Right atrium auricular region (tissue), 2 donors: ENCODE measurements around the gene FOLR1. TPM values are rescaled to one million over a fixed set of nuclear protein-coding genes. Genes with fewer than 3 reads are reported as not detected.
"Not testable (repeated sequence)": the region's sequence is repeated elsewhere in the genome, so short reads cannot be mapped to it uniquely, and the experiment has no call there.

ENCODE experiments used
- DNase-seq: peaks from one replicate; pipeline ENCODE4 v3.0.0-alpha.2; 2019; ENCODE audit warnings: low spot score
- H3K27ac ChIP-seq, 2 donors: fragments of 200-600 bp; sonication (generic); 1 replicate in 1 of 2; 2 replicates in 1 of 2; pipeline ENCODE4 v1.5.1; 2016 to 2019
- H3K27me3 ChIP-seq, 2 donors: fragments of 200-600 bp; sonication (generic); one replicate each; pipeline versions ENCODE4 v1.5.1 to v1.6.0; 2017 to 2019
- H3K36me3 ChIP-seq: fragments of 200-600 bp; sonication (generic); one replicate; pipeline ENCODE4 v1.5.1; 2016
- H3K4me1 ChIP-seq, 2 donors: fragments of 200-600 bp; sonication (generic); one replicate each; pipeline versions ENCODE4 v1.5.1 to v1.6.0; 2017 to 2019
- H3K4me3 ChIP-seq, 2 donors: fragments of 200-600 bp; sonication (generic); 1 replicate in 1 of 2; 2 replicates in 1 of 2; pipeline ENCODE4 v1.5.1; 2017 to 2019; ENCODE audit warnings: mild to moderate bottlenecking in 1 of 2, moderate library complexity in 1 of 2
- H3K9me3 ChIP-seq, 2 donors: fragments of 200-600 bp; sonication (generic); one replicate each; pipeline ENCODE4 v1.5.1; 2019
- total RNA-seq, 2 donors: library from RNA; depleted of rRNA; stranded (reverse); fragments of >200 nt; gene quantifications; one replicate each; pipeline ENCODE4 v1.1.0, GENCODE V29; 2016
- TF ChIP-seq, protein P1 (sequence below), 2 donors: fragments of 200-600 bp; sonication (generic); IDR thresholded peaks; one replicate each; pipeline ENCODE4 v1.5.1; 2019; ENCODE audit warnings: antibody characterized with exemption in 2 of 2

FOLR1 gene
- total RNA-seq, 2 donors from 2014 or later, result not detected

DNA sequence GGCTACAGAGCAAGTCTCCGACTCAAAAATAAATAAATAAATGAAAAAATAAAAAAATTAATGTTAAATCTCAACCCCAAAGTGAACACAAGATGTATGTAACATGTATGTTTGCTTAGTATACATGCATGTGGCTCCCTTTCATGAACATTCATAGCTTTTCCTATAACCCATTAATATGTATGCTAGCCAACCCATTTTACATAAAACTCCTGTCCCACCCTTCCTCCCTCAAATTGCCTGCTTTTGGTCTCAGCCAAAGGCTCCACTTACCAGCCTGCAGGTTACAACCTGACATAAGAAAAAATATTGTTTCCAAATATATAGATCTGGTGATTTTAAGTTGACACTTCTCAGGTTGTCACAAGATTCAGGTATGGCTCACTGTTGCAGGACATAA, 3.7 kb upstream of the FOLR1 start:
- no peaks in the 10 kb centered on the region for H3K9me3 ChIP-seq
- H3K27me3 ChIP-seq, result no peaks in the 10 kb centered on the region
- H3K4me1 ChIP-seq, result no peaks in the 10 kb centered on the region
- no peak overlapping the region for H3K27ac ChIP-seq
- TF ChIP-seq, protein P1, sequence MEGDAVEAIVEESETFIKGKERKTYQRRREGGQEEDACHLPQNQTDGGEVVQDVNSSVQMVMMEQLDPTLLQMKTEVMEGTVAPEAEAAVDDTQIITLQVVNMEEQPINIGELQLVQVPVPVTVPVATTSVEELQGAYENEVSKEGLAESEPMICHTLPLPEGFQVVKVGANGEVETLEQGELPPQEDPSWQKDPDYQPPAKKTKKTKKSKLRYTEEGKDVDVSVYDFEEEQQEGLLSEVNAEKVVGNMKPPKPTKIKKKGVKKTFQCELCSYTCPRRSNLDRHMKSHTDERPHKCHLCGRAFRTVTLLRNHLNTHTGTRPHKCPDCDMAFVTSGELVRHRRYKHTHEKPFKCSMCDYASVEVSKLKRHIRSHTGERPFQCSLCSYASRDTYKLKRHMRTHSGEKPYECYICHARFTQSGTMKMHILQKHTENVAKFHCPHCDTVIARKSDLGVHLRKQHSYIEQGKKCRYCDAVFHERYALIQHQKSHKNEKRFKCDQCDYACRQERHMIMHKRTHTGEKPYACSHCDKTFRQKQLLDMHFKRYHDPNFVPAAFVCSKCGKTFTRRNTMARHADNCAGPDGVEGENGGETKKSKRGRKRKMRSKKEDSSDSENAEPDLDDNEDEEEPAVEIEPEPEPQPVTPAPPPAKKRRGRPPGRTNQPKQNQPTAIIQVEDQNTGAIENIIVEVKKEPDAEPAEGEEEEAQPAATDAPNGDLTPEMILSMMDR (IDR thresholded peaks at IDR 0.05), result no peak
- H3K4me3 ChIP-seq, result no peak overlapping the region
- no peaks in the 10 kb centered on the region for H3K36me3 ChIP-seq
- DNase-seq, result no peak

DNA sequence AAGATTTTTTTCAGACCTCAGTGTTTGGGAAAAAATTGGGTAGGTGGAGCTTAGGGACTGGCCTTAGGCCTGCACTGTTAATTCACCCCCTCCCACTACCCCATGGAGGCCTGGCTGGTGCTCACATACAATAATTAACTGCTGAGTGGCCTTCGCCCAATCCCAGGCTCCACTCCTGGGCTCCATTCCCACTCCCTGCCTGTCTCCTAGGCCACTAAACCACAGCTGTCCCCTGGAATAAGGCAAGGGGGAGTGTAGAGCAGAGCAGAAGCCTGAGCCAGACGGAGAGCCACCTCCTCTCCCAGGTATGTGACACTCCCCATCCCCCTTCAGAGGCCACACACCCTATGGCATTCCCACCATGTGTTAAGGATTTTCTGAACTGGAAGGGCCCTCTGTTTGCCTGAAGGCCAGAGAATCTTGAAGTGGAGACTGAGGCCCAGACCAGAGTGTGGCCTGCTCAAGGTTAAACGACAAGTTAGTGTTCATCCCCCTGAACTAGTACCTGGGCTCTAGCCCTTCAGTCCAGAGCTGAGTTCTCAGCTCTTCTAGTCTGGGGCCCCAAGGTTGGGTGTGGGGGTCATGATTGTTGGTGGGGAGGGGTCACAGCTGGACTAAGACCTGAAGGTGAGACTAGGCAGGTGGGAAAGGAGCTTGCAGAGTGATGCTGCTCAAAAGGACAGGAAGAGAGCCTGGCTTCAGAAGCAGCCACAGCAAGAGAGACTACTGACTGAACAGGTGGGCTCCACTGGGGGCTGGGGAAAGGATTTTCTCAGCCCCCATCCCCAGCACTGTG, 2.3 kb upstream of the FOLR1 start:
- H3K9me3 ChIP-seq, result no peaks in the 10 kb centered on the region
- TF ChIP-seq, protein P1 (IDR thresholded peaks at IDR 0.05), result no peak
- H3K27ac ChIP-seq, result no peak overlapping the region
- DNase-seq, result no peak
- no peaks in the 10 kb centered on the region for H3K4me1 ChIP-seq
- no peaks in the 10 kb centered on the region for H3K36me3 ChIP-seq
- no peaks in the 10 kb centered on the region for H3K27me3 ChIP-seq
- no peak overlapping the region for H3K4me3 ChIP-seq

DNA sequence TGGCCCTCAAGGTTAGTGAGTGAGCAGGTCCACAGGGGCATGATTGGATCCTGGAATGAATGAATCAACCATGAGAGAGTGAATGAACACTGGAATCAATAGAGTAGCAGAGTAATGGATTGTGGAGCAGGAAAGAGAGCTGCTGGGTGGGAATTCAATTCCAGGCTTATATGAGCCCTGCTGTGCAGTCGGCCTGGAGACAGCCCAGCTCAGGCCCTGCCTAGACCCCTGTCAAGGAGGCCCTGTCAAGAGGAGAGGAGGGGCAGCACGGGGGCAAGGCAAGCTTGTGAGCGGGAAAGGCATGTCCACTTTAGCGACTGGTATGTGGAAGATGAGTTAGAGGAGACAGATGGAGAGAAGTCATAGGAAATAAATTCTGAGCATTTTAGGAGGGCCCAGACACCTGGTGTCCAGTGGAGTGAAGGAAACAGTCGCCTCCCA, 1.3 kb upstream of the FOLR1 start:
- H3K4me1 ChIP-seq, result no peaks in the 10 kb centered on the region
- TF ChIP-seq, protein P1 (IDR thresholded peaks at IDR 0.05), result no peak
- H3K9me3 ChIP-seq, result no peaks in the 10 kb centered on the region
- DNase-seq, result no peak
- no peak overlapping the region for H3K4me3 ChIP-seq
- H3K36me3 ChIP-seq, result no peaks in the 10 kb centered on the region
- H3K27ac ChIP-seq, result no peak overlapping the region
- H3K27me3 ChIP-seq, result no peaks in the 10 kb centered on the region

DNA sequence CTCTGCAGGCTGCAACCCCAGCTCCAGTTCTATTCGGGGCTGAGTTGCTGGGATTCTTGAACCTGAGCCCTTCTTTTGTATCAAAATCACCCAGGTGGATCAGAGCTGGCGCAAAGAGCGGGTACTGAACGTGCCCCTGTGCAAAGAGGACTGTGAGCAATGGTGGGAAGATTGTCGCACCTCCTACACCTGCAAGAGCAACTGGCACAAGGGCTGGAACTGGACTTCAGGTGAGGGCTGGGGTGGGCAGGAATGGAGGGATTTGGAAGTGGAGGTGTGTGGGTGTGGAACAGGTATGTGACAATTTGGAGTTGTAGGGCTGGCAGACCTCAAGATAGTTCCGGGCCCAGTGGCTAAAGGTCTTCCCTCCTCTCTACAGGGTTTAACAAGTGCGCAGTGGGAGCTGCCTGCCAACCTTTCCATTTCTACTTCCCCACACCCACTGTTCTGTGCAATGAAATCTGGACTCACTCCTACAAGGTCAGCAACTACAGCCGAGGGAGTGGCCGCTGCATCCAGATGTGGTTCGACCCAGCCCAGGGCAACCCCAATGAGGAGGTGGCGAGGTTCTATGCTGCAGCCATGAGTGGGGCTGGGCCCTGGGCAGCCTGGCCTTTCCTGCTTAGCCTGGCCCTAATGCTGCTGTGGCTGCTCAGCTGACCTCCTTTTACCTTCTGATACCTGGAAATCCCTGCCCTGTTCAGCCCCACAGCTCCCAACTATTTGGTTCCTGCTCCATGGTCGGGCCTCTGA, 3.8 kb downstream of the FOLR1 start:
- Histone ChIP-seq H3K4me1 (no peaks in the 10 kb centered on the region), H3K4me3 (no peak overlapping the region), H3K27me3 (no peaks in the 10 kb centered on the region), H3K36me3 (no peaks in the 10 kb centered on the region), H3K27ac (no peak overlapping the region), H3K9me3 (no peaks in the 10 kb centered on the region)
- DNase-seq, result no peak
- TF ChIP-seq, protein P1 (IDR thresholded peaks at IDR 0.05), result no peak

DNA sequence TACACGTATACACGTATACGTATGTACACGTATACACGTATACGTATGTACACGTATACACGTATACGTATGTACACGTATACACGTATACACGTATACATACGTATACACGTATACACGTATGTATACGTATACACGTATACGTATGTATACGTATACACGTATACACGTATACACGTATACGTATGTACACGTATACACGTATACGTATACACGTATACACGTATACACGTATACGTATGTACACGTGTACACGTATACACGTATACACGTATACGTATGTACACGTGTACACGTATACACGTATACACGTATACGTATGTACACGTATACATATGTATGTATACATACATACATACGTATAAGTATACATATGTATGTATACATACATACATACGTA, 9.5 kb downstream of the FOLR1 start:
- not testable (repeated sequence) for DNase-seq, H3K27me3 ChIP-seq, H3K4me1 ChIP-seq, H3K4me3 ChIP-seq, H3K9me3 ChIP-seq, H3K36me3 ChIP-seq, H3K27ac ChIP-seq

DNA sequence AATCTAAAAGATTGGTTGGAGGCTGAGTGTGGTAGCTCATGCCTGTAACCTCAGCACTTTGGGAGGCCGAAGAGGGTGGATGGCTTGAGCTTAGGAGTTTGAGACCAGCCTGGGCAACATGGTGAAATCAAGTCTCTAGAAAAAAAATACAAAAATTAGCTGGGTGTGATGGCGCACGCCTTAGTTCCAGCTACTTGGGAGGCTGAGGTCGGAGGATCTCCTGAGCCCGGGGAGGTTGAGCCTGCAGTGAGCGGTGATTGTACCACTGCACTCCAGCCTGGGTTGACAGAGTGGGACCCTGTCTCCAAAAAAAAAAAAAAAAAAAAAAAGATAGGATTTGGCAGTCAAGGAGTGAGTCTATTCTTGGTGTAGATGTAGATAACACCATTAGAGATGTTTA, 10.6 kb downstream of the FOLR1 start:
- TF ChIP-seq, protein P1 (IDR thresholded peaks at IDR 0.05), result no peak
- no peaks in the 10 kb centered on the region for H3K9me3 ChIP-seq
- H3K4me1 ChIP-seq, result no peaks in the 10 kb centered on the region
- no peak for DNase-seq
- no peaks in the 10 kb centered on the region for H3K27me3 ChIP-seq
- no peaks in the 10 kb centered on the region for H3K36me3 ChIP-seq
- no peak overlapping the region for H3K4me3 ChIP-seq
- no peak overlapping the region for H3K27ac ChIP-seq
